ENCODE measurements around the gene TVP23C.

GRCh38 chr17:15494821-15495220, 68.5 kb downstream of the TVP23C start:
- no peak for TF ChIP-seq CTCF (IDR thresholded peaks at IDR 0.05)
- no peak for TF ChIP-seq POLR2A (IDR thresholded peaks at IDR 0.05)
- no peak for TF ChIP-seq POLR2AphosphoS5 (IDR thresholded peaks at IDR 0.05)

Measured in stomach (tissue), 4 donors.